ENCODE data around the gene HBA2.
"Not testable (repeated sequence)": the region's sequence is repeated elsewhere in the genome, so short reads cannot be mapped to it uniquely, and the experiment has no call there.

Gene HBA2

DNA sequence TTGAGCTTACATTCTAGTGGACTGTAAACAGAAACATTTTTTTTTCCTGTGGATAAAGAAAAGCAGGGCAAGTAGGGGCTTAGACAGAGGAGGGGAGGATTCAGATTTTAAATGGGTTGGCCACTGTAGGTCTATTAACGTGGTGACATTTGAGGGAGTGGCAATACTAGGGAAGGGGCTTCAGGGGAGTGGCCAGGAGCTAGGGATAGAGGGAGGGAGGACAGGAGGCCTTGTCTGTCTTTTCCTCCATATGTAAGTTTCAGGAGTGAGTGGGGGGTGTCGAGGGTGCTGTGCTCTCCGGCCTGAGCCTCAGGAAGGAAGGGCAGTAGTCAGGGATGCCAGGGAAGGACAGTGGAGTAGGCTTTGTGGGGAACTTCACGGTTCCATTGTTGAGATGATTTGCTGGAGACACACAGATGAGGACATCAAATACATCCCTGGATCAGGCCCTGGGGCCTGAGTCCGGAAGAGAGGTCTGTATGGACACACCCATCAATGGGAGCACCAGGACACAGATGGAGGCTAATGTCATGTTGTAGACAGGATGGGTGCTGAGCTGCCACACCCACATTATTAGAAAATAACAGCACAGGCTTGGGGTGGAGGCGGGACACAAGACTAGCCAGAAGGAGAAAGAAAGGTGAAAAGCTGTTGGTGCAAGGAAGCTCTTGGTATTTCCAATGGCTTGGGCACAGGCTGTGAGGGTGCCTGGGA, 13.4 kb upstream of the HBA2 start:
- no peak for DNase-seq

DNA sequence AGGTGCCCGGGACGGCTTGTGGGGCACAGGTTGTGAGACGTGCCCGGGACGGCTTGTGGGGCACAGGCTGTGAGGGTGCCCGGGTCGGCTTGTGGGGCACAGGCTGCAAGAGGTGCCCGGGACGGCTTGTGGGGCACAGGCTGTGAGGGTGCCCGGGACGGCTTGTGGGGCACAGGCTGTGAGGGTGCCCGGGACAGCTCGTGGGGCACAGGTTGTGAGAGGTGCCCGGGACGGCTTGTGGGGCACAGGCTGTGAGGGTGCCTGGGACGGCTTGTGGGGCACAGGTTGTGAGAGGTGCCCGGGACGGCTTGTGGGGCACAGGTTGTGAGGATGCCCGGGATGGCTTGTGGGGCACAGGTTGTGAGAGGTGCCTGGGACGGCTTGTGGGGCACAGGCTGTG, 12.4 kb upstream of the HBA2 start:
- not testable (repeated sequence) for DNase-seq

DNA sequence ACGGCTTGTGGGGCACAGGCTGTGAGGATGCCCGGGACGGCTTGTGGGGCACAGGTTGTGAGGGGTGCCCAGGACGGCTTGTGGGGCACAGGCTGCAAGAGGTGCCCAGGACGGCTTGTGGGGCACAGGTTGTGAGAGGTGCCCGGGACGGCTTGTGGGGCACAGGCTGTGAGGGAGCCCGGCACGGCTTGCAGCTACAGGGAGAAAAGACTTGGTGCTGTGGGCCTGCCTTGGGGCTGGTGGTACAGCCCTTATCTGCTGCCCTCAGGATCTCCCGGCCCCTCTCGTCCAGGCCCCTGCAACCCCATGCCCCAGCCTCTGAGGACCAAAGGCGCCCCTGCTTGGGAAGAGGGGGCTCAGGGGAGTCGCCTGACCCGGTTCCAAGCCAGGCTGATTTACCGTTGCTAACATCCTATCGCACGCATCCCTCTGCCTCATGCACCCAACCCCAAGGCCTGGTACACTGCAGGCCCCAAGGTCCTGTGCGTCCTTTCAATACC, 11.9 kb upstream of the HBA2 start:
- no peak for DNase-seq

DNA sequence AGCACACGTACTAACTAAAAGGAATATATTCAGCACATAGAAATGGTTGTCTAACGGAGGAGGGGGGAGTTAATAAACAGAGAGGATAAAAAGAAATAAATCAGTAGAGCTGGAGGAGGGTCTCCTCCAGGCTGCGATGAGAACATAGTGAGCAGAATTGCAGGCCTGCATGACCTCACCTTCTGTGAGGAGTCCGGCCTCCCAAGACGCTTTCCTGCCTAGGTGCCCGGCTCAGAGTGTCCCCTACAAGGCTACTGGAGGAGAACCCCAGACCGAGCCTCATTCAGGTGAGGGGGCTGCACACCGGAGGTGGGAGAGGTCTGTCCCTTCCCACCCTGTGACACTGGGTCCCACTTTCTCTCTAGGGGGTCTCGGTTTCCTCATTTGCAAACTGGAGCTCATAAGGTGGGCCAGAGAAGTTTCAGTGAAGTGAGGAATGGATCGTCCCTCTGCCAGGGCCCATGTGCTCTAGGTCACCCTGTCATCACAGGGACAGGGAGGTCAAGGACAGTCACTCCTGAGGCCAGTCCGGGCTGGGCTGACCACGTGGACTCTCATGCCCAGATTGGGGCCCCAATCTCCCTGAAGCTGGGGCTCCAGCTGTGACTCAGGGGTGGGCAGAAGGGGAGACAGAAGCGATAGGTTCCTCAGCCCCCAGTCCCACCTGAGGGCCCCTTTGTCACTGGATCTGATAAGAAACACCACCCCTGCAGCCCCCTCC, 10.2 kb upstream of the HBA2 start:
- no peak for DNase-seq

DNA sequence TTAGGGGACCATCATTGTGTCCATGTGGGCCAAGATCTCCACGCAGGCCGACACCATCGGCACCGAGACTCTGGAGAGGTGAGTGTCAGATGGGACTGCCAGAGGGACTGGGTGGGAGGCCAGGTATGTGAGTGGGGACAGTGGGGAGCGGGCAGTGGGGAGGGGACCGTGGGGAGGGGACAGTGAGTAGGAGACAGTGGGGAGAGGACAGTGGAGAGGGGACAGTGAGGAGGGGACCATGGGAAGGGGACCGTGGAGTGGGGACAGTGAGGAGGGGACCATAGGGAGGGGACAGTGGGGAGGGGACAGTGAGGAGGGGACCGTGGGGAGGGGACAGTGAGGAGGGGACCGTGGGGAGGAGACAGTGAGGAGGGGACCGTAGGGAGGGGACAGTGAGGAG, 9.5 kb upstream of the HBA2 start:
- not testable (repeated sequence) for DNase-seq

DNA sequence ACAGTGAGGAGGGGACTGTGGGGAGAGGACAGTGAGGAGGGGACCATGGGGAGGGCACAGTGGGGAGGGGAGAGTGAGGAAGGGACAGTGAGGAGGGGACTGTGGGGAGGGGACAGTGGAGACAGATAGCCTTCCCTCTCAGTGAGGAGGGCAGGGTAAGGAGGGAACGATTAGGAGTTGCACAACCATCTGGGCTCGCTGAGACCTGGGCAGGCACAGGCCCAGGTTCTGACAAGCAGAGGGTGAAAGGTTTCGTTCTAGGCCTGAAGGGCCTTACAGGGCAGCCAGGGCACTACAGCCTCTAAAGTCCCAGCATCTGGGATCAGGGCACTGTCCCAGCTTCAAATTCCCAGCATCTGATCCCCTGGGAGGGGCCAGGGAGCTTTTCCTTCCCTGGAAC, 9.0 kb upstream of the HBA2 start:
- not testable (repeated sequence) for DNase-seq

DNA sequence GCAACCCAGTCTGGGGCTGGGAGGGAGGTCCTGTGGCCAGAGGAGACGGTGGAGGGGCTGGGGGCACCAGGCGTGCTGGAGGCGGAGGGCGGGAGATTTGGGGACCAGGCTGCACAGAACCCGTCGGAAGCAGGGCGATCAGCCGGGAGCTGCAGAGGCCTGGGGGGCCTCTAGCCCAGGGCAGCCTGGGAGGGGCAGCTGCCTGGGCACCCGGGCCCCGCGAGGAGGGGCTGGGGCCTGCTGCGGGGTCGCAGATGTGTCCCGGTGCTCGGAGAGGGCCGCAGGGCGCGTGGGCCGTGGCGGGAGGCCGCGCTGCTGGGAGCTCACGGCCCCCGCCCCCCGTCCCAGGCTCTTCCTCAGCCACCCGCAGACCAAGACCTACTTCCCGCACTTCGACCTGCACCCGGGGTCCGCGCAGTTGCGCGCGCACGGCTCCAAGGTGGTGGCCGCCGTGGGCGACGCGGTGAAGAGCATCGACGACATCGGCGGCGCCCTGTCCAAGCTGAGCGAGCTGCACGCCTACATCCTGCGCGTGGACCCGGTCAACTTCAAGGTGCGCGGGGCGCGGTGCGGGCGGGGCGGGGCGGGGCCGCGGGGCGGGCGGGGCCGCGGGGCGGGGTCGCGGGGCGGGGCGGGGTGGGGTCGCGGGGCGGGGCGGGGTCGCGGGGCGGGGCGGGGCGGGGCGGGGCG, 8.4 kb upstream of the HBA2 start:
- not testable (repeated sequence) for DNase-seq

DNA sequence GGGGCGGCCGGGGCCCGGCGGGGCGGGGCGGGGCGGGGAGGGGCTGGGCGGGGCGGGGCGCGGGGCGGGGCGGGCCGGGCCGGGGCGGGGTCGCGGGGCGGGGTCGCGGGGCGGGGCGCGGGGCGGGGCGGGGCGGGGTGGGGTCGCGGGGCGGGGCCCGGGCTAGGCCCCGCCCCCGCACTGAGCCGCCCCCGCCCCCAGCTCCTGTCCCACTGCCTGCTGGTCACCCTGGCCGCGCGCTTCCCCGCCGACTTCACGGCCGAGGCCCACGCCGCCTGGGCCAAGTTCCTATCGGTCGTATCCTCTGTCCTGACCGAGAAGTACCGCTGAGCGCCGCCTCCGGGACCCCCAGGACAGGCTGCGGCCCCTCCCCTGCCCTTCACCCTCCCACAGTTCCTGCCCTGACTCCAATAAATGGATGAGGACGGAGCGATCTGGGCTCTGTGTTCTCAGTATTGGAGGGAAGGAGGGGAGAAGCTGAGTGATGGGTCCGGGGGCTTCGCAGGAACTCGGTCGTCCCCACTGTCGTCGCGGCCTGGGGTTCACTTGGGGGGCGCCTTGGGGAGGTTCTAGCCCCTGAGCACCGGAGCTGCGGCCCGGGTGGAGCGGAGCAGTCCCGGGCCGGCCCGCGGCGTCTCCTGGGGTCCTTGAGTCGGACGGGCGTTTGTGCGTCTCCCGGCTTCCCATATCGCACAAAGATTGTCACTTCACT, 7.7 kb upstream of the HBA2 start:
- no peak for DNase-seq

DNA sequence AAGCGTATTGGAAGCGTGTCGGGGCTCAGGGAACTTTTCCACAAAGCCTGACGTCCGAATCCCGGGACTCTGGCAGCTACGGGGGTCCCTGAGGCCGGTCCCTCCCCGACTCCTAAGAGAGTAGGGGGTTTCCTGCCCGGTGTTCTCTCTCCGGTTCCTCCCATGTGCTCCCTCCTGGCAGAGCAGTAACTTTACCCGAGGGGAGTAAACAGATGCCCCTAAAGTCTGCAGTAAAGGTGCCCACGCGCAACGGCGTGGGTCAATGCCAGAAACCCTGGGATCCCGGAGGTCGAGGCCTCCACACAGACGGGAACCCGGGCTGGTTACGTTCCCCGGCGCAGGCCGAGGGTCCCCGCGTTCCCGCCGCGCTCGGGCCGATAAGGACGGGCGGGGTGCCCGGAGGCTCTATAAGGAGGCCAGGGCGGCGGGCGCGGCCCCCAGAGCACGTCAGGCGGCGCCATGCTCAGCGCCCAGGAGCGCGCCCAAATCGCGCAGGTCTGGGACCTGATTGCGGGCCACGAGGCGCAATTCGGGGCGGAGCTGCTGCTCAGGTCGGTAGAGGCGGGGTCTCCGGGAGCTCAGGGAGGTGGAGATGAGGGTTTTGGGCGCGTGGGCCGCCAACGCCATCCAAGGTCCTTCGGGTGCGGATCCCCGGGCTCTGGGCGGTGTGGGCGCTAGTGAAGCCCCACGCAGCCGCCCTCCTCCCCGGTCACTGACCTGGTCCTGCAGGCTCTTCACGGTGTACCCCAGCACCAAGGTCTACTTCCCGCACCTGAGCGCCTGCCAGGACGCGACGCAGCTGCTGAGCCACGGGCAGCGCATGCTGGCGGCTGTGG, 6.9 kb upstream of the HBA2 start, which contains the start of gene HBM:
Gene HBM (plus strand): TSS at position 440 of the 836 bp plus-strand sequence. CDS start 20 bp downstream, at position 460.
- DNase-seq, result no peak

DNA sequence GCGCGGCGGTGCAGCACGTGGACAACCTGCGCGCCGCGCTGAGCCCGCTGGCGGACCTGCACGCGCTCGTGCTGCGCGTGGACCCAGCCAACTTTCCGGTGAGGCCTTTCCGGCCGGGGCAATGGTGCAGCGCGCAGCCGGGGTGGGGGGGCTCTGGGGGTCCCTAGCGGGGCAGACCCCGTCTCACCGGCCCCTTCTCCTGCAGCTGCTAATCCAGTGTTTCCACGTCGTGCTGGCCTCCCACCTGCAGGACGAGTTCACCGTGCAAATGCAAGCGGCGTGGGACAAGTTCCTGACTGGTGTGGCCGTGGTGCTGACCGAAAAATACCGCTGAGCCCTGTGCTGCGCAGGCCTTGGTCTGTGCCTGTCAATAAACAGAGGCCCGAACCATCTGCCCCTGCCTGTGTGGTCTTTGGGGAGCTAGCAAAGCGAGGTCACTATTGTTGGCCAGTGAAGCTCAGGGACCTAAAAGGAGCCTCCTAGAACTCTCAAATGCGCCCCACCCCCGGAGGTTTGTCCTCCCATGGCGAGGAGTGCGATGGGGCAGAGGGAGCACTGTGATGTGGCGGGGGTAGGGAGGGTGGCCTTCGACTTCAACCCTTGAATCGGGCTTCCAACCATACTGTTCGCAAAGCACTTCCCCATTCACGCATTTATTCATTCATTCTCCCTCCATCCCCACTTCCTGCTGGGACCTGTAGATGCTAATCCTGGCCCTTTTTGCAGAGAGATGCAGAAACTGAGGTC, 6.1 kb upstream of the HBA2 start:
- DNase-seq, result no peak

DNA sequence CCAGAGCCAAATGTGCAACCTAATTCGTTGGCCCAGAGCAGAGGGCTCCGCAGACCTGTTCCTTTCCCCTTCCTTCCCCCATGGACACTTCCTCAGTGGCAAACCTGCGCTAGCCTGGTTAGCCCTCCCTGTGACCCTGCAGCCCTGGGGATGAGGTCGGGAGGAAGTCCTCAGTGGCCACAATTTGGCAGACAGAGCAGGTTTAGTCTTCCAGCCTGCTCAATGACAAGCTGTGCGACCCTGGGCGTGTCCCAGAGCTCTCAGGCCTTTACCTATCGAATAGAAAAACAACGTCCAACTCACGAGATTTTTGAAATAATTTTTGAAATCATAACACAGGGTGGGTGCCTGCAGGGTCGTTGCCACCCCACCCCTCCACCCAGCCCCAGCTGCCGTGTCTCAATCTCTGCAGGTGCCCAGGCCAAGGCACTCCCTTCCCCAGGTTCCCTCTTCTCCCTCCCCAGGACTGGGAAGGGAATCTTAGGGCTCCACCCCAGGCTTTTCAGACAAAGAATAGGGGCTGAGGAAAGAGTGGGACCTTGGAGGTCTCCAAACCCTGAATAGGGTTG, 5.5 kb upstream of the HBA2 start:
- no peak for DNase-seq

DNA sequence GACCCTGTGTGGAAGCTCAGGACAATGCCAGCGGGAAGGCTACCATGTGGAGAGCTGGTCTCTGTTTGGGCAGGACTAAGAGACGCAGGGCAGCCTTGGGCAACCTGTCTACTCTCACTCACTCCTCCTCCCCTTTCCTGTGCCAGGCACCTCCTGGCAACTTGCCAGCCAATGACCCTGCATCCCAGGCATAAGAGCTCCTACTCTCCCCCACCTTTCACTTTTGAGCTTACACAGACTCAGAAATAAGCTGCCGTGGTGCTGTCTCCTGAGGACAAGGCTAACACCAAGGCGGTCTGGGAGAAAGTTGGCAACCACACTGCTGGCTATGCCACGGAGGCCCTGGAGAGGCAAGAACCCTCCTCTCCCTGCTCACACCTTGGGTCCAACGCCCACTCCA, 4.3 kb upstream of the HBA2 start:
- DNase-seq, result no peak

DNA sequence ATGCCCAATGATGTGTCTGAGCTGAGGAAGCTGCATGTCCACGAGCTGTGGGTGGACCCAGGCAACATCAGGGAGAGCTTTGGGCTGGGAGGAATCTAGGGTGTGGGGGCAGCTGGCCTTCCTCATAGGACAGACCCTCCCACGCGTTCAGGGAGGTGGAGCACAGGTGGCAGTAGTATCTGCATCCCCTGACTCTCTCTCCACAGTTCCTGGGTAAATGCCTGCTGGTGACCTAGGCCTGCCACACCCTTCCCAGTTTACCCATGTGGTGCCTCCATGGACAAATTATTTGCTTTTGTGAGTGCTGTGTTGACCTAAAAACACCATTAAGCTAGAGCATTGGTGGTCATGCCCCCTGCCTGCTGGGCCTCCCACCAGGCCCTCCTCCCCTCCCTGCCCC, 3.7 kb upstream of the HBA2 start:
- no peak for DNase-seq

DNA sequence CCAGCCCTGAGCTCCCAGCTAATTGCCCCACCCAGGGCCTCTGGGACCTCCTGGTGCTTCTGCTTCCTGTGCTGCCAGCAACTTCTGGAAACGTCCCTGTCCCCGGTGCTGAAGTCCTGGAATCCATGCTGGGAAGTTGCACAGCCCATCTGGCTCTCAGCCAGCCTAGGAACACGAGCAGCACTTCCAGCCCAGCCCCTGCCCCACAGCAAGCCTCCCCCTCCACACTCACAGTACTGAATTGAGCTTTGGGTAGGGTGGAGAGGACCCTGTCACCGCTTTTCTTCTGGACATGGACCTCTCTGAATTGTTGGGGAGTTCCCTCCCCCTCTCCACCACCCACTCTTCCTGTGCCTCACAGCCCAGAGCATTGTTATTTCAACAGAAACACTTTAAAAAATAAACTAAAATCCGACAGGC, 2.6 kb upstream of the HBA2 start:
- DNase-seq, result not testable (repeated sequence)

DNA sequence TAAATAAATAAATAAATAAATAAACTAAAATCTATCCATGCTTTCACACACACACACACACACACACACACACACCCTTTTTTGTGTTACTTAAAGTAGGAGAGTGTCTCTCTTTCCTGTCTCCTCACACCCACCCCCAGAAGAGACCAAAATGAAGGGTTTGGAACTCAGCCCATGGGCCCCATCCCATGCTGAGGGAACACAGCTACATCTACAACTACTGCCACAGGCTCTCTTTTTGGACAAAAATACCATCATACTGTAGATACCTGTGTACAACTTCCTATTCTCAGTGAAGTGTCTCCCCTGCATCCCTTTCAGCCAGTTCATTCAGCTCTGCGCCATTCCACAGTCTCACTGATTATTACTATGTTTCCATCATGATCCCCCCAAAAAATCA, 1.9 kb upstream of the HBA2 start:
- DNase-seq, result no peak

DNA sequence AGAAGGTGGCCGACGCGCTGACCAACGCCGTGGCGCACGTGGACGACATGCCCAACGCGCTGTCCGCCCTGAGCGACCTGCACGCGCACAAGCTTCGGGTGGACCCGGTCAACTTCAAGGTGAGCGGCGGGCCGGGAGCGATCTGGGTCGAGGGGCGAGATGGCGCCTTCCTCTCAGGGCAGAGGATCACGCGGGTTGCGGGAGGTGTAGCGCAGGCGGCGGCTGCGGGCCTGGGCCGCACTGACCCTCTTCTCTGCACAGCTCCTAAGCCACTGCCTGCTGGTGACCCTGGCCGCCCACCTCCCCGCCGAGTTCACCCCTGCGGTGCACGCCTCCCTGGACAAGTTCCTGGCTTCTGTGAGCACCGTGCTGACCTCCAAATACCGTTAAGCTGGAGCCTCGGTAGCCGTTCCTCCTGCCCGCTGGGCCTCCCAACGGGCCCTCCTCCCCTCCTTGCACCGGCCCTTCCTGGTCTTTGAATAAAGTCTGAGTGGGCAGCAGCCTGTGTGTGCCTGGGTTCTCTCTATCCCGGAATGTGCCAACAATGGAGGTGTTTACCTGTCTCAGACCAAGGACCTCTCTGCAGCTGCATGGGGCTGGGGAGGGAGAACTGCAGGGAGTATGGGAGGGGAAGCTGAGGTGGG, 657 bp downstream of the HBA2 start:
- DNase-seq, result not testable (repeated sequence)

DNA sequence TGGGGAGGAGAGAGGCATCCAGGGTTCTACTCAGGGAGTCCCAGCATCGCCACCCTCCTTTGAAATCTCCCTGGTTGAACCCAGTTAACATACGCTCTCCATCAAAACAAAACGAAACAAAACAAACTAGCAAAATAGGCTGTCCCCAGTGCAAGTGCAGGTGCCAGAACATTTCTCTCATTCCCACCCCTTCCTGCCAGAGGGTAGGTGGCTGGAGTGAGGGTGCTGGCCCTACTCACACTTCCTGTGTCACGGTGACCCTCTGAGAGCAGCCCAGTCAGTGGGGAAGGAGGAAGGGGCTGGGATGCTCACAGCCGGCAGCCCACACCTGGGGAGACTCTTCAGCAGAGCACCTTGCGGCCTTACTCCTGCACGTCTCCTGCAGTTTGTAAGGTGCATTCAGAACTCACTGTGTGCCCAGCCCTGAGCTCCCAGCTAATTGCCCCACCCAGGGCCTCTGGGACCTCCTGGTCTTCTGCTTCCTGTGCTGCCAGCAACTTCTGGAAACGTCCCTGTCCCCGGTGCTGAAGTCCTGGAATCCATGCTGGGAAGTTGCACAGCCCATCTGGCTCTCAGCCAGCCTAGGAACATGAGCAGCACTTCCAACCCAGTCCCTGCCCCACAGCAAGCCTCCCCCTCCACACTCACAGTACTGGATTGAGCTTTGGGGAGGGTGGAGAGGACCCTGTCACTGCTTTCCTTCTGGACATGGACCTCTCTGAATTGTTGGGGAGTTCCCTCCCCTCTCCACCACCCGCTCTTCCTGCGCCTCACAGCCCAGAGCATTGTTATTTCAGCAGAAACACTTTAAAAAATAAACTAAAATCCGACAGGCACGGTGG, 1.5 kb downstream of the HBA2 start:
- DNase-seq, result not testable (repeated sequence)

DNA sequence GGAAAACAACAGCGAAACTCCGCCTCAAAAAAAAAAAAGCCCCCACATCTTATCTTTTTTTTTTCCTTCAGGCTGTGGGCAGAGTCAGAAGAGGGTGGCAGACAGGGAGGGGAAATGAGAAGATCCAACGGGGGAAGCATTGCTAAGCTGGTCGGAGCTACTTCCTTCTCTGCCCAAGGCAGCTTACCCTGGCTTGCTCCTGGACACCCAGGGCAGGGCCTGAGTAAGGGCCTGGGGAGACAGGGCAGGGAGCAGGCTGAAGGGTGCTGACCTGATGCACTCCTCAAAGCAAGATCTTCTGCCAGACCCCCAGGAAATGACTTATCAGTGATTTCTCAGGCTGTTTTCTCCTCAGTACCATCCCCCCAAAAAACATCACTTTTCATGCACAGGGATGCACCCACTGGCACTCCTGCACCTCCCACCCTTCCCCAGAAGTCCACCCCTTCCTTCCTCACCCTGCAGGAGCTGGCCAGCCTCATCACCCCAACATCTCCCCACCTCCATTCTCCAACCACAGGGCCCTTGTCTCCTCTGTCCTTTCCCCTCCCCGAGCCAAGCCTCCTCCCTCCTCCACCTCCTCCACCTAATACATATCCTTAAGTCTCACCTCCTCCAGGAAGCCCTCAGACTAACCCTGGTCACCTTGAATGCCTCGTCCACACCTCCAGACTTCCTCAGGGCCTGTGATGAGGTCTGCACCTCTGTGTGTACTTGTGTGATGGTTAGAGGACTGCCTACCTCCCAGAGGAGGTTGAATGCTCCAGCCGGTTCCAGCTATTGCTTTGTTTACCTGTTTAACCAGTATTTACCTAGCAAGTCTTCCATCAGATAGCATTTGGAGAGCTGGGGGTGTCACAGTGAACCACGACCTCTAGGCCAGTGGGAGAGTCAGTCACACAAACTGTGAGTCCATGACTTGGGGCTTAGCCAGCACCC, 2.6 kb downstream of the HBA2 start:
- no peak for DNase-seq
